DND-41 (cell line): Measurements from ENCODE around the gene SHANK3.

Source experiments
- CTCF ChIP-seq: IDR thresholded peaks from 2 replicates; pipeline ENCODE4 v1.5.1; 2012; ENCODE audit warnings: borderline replicate concordance, low read length, moderate library complexity, mild to moderate bottlenecking; ENCODE audit not compliant: poor library complexity, severe bottlenecking; ENCODE audit errors: extremely low read depth
- EZH2 ChIP-seq: IDR thresholded peaks from 3 replicates; pipeline ENCODE4 v1.6.1; 2012; ENCODE audit warnings: borderline replicate concordance, low read depth, mild to moderate bottlenecking, moderate library complexity, low read length, inconsistent platforms; ENCODE audit not compliant: severe bottlenecking

- TF ChIP-seq CTCF = no peak
- TF ChIP-seq EZH2 = no peak
Observed at GRCh38 chr22:50708474-50708873, 35.9 kb downstream of the SHANK3 start.
